LNCAP (cell line): Measurements from ENCODE around the gene SCYL1.

Source experiments
- CTCF ChIP-seq: fragments of 450-650 bp; IDR thresholded peaks from 2 replicates; pipeline ENCODE4 v1.5.1; 2017; ENCODE audit warnings: mild to moderate bottlenecking

Gene SCYL1

GRCh38 chr11:65524741-65525545 lies at the start of gene SCYL1:
Gene SCYL1, plus strand, starts transcription at chr11:65525083. Its CDS starts 71 bp downstream, at chr11:65525154.
- no peak for TF ChIP-seq CTCF

- TF ChIP-seq CTCF = no peak
Measured at GRCh38 chr11:65476632-65477148, 48.2 kb upstream of the SCYL1 start.

GRCh38 chr11:65477149-65477965 lies 47.5 kb upstream of the SCYL1 start:
- no peak for TF ChIP-seq CTCF

- TF ChIP-seq CTCF = no peak
Measured at GRCh38 chr11:65478388-65479183, 46.3 kb upstream of the SCYL1 start.

GRCh38 chr11:65479184-65480145 lies 45.4 kb upstream of the SCYL1 start:
- TF ChIP-seq CTCF = no peak

- TF ChIP-seq CTCF = no peak
Measured at GRCh38 chr11:65482306-65482850, 42.5 kb upstream of the SCYL1 start.
